ENCODE data around the gene OASL. TPM values are rescaled to one million over a fixed set of nuclear protein-coding genes. Genes with fewer than 3 reads are reported as not detected.

OASL gene
- total and polyA plus RNA-seq, 9 donors: 0.12 to 2.8 (median 0.39) TPM; not detected in 1

GRCh38 chr12:120996133-120996746, 42.8 kb downstream of the OASL start:
- no peak overlapping the region for H3K27ac ChIP-seq
- intact Hi-C loops (cut with DNase I): no loop called here
- no peaks in the 10 kb centered on the region for H3K9me3 ChIP-seq
- no peak for DNase-seq
- no peaks in the 10 kb centered on the region for H3K4me1 ChIP-seq (ENCODE audit: insufficient read depth)
- TF ChIP-seq CTCF (IDR thresholded peaks at IDR 0.05) (no peak), EP300 (IDR thresholded peaks at IDR 0.05) (no peak), POLR2A (IDR thresholded peaks at IDR 0.05) (no peak)
- H3K27me3 ChIP-seq: no peaks in the 10 kb centered on the region
- WGBS, 3 donors: 81 to 92% (median 83%) methylated on average over 8 to 11 of the region's 11 CpGs
- no peaks in the 10 kb centered on the region for H3K36me3 ChIP-seq
- H3K4me3 ChIP-seq: no peak overlapping the region

GRCh38 chr12:120994589-120995337, 44.3 kb downstream of the OASL start:
- TF ChIP-seq EP300 (IDR thresholded peaks at IDR 0.05): no peak
- no peak for TF ChIP-seq POLR2A (IDR thresholded peaks at IDR 0.05)
- TF ChIP-seq CTCF (IDR thresholded peaks at IDR 0.05): no peak
- Histone ChIP-seq H3K4me1 (ENCODE audit: insufficient read depth) (no peaks in the 10 kb centered on the region), H3K27me3 (no peaks in the 10 kb centered on the region), H3K4me3 (no peak overlapping the region), H3K27ac (no peak overlapping the region), H3K9me3 (no peaks in the 10 kb centered on the region), H3K36me3 (no peaks in the 10 kb centered on the region)
- 86 to 93% (median 92%) methylated on average over 2 of the region's 2 CpGs for WGBS, 3 donors
- no peak for DNase-seq
- intact Hi-C loops (cut with DNase I): no loop called here

- 86 to 90% (median 89%) methylated on average over 15 of the region's 15 CpGs for WGBS, 3 donors
- no peaks in the 10 kb centered on the region for H3K36me3 ChIP-seq
- TF ChIP-seq CTCF (IDR thresholded peaks at IDR 0.05) (no peak), EP300 (IDR thresholded peaks at IDR 0.05) (no peak), POLR2A (IDR thresholded peaks at IDR 0.05) (no peak)
- no peak overlapping the region for H3K4me3 ChIP-seq
- intact Hi-C loops (cut with DNase I): no loop called here
- H3K9me3 ChIP-seq: no peaks in the 10 kb centered on the region
- H3K27me3 ChIP-seq: no peaks in the 10 kb centered on the region
- H3K27ac ChIP-seq: no peak overlapping the region
- DNase-seq: no peak
- no peaks in the 10 kb centered on the region for H3K4me1 ChIP-seq (ENCODE audit: insufficient read depth)
These were observed 45.0 kb downstream of the OASL start for GRCh38 chr12:120994059-120994458.

GRCh38 chr12:120993496-120993895, 45.5 kb downstream of the OASL start:
- WGBS, 3 donors: 74 to 76% (median 74%) methylated on average over 11 of the region's 11 CpGs
- no peak for DNase-seq

More at GRCh38 chr12:120993496-120993895, 45.5 kb downstream of the OASL start:
- Histone ChIP-seq H3K4me1 (ENCODE audit: insufficient read depth) (no peaks in the 10 kb centered on the region), H3K9me3 (no peaks in the 10 kb centered on the region), H3K36me3 (no peaks in the 10 kb centered on the region), H3K4me3 (no peak overlapping the region), H3K27me3 (no peaks in the 10 kb centered on the region), H3K27ac (no peak overlapping the region)
- intact Hi-C loops (cut with DNase I): no loop called here
- TF ChIP-seq EP300 (IDR thresholded peaks at IDR 0.05) (no peak), CTCF (IDR thresholded peaks at IDR 0.05) (no peak), POLR2A (IDR thresholded peaks at IDR 0.05) (no peak)
